Measurements from ENCODE around the gene AFF3. TPM values are rescaled to one million over a fixed set of nuclear protein-coding genes. Genes with fewer than 3 reads are reported as not detected.

The AFF3 gene
- total and polyA plus RNA-seq, 2 donors (not counting 3 experiments of a cell fraction or from before 2014, with no cell fraction given): 0.06 to 0.07 TPM

DNA sequence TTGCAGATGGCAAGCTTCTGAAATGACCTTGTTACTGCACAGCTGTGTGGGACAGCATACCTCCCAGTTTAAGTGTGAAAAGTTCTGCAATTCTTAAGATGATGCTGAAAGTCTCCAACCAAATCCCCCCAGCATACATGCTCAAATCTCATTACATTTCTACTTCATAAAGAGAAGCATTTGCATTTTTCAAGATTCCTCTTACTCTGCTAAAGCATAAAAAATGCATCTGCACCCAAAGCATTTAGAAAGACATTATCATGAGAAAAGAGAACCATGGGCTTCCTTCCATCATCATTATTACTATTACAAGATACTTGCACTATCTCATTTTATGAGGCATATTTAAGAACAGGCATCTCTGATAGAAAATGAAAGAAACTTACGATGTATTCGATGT lies 415.7 kb downstream of the AFF3 start:
- ChIA-PET CTCF (interaction anchor here (1.7 to 2.5 kb wide), 2 partner anchors 516 to 535 kb away, joined by 3 to 8 read pairs; no protein-coding TSS in a partner anchor), POLR2A (no interaction called here)
- Histone ChIP-seq H3K4me1 (ENCODE audit: control insufficient read depth, extremely low read depth, insufficient read depth, low read length) (no peaks in the 10 kb centered on the region), H3K4me3 (replicated peaks in 1 of 3; ENCODE audit: insufficient read depth in 1 of 3, low read depth in 1 of 3, low read length in 3 of 3) (no peak overlapping the region), H3K27me3 (ENCODE audit: control insufficient read depth in 2 of 2, insufficient read depth in 2 of 2, low read length in 2 of 2) (peaks cover 2% of the 10 kb centered on the region in 2 experiments), H3K36me3 (ENCODE audit: control insufficient read depth in 2 of 2, extremely low read depth in 1 of 2, insufficient read depth in 2 of 2, low read length in 2 of 2) (no peaks in the 10 kb centered on the region), H3K9me1 (replicated peaks; ENCODE audit: control insufficient read depth, extremely low read depth, insufficient read depth, low read length) (no peaks in the 10 kb centered on the region), H3K9me3 (replicated peaks; ENCODE audit: control insufficient read depth, insufficient read depth, low read length) (no peaks in the 10 kb centered on the region), H3K9ac (replicated peaks; ENCODE audit: extremely low read depth, insufficient read depth, low read length) (no peak overlapping the region), H2AFZ (ENCODE audit: low read depth, low read length) (no peak overlapping the region), H3K4me2 (ENCODE audit: insufficient read depth, low read length) (no peak overlapping the region), H3K27ac (ENCODE audit: insufficient read depth, low read depth, low read length) (no peak overlapping the region), H4K20me1 (replicated peaks; ENCODE audit: control insufficient read depth, extremely low read depth, insufficient read depth, low read length) (no peaks in the 10 kb centered on the region), H3K79me2 (ENCODE audit: control insufficient read depth, insufficient read depth, low read length) (no peaks in the 10 kb centered on the region)
- dilution Hi-C loops (cut with MboI; ENCODE audit: extremely low pct_ligation_motif_present, low sequenced_read_pairs): no loop called here
- TF ChIP-seq POLR2A (IDR thresholded peaks at IDR 0.05; ENCODE audit: low read depth, low read length) (no peak), JUN (IDR thresholded peaks at IDR 0.05; ENCODE audit: borderline replicate concordance, insufficient read depth, insufficient read length, low read depth) (no peak), GATA2 (IDR thresholded peaks at IDR 0.05; ENCODE audit: insufficient read depth, insufficient read length, low read depth, low read length) (no peak), MYC (IDR thresholded peaks at IDR 0.05; ENCODE audit: low read depth, low read length) (no peak), FOS (IDR thresholded peaks at IDR 0.05; ENCODE audit: borderline replicate concordance, insufficient read depth, low read length) (no peak), EZH2 (IDR thresholded peaks at IDR 0.05; ENCODE audit: borderline replicate concordance, low read depth, low read length, severe bottlenecking) (no peak), POLR2AphosphoS5 (IDR thresholded peaks at IDR 0.05; ENCODE audit: insufficient read depth, low read depth, low read length) (no peak)
- TF ChIP-seq, protein P1, sequence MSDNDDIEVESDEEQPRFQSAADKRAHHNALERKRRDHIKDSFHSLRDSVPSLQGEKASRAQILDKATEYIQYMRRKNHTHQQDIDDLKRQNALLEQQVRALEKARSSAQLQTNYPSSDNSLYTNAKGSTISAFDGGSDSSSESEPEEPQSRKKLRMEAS (IDR thresholded peaks at IDR 0.05; ENCODE audit: insufficient read depth, insufficient read length): no peak
- TF ChIP-seq, protein P2, sequence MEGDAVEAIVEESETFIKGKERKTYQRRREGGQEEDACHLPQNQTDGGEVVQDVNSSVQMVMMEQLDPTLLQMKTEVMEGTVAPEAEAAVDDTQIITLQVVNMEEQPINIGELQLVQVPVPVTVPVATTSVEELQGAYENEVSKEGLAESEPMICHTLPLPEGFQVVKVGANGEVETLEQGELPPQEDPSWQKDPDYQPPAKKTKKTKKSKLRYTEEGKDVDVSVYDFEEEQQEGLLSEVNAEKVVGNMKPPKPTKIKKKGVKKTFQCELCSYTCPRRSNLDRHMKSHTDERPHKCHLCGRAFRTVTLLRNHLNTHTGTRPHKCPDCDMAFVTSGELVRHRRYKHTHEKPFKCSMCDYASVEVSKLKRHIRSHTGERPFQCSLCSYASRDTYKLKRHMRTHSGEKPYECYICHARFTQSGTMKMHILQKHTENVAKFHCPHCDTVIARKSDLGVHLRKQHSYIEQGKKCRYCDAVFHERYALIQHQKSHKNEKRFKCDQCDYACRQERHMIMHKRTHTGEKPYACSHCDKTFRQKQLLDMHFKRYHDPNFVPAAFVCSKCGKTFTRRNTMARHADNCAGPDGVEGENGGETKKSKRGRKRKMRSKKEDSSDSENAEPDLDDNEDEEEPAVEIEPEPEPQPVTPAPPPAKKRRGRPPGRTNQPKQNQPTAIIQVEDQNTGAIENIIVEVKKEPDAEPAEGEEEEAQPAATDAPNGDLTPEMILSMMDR (IDR thresholded peaks at IDR 0.05; ENCODE audit: extremely low read depth in 1 of 2, insufficient read depth in 1 of 2, low read depth in 1 of 2, low read length in 2 of 2): no peak
- BruUV-seq (replicated peaks): no TSS peak
- intact Hi-C loops (cut with micrococcal nuclease): no loop called here
- FAIRE-seq (no peak), DNase-seq (ENCODE audit: low read depth, low spot score) (no peak)
